Pancreas (tissue), 10 donors: ENCODE data around the gene SLIT1. TPM values are rescaled to one million over a fixed set of nuclear protein-coding genes. Genes with fewer than 3 reads are reported as not detected.

Source experiments
- ATAC-seq, 4 donors: fragments of 200-7000 bp; cut with Tn5 transposase; one replicate each; pipeline versions ENCODE4 v1.8.0 to v1.9.1; 2020; ENCODE audit warnings: mild to moderate bottlenecking in 4 of 4, moderate library complexity in 4 of 4
- DNase-seq, 6 donors: peaks; one replicate each; pipeline ENCODE4 v3.0.0-alpha.2; 2020
- FAIRE-seq: peaks from 2 replicates; lab custom pipeline; 2012; peaks lifted over from hg19 to GRCh38; lab: Jason Lieb, UNC
- H3K27ac ChIP-seq, 4 donors: fragments of 200-600 bp; sonication (generic); 1 replicate in 3 of 4; 2 replicates in 1 of 4; pipeline versions ENCODE4 v1.5.0 to v1.8.0; 2020
- H3K27me3 ChIP-seq, 4 donors: fragments of 200-600 bp; one replicate each; pipeline ENCODE4 v1.8.0; 2021
- H3K36me3 ChIP-seq, 3 donors: fragments of 200-600 bp; sonication (generic) in 1 of 3; one replicate each; pipeline versions ENCODE4 v1.5.0 to v1.8.0; 2020 to 2021
- H3K4me1 ChIP-seq, 3 donors: fragments of 200-600 bp; one replicate each; pipeline ENCODE4 v1.8.0; 2021
- H3K4me3 ChIP-seq, 4 donors: fragments of 200-600 bp; sonication (generic) in 2 of 4; one replicate each; pipeline versions ENCODE4 v1.5.0 to v1.8.0; 2020 to 2021
- H3K9me3 ChIP-seq, 4 donors: fragments of 200-600 bp; one replicate each; pipeline ENCODE4 v1.8.0; 2021
- CTCF ChIP-seq, 4 donors: fragments of 200-600 bp; sonication (generic) in 3 of 4; IDR thresholded peaks; one replicate each; pipeline versions ENCODE4 v1.5.0 to v1.8.0; 2021; ENCODE audit warnings: antibody characterized with exemption in 4 of 4
- WGBS, 2 donors: extraction: QIAGEN DNeasy Blood & Tissue Kit; methylation state at CpG; one replicate each; pipeline ENCODE4 v1.1.7; 2013; 5-methylcytosine and 5-hydroxymethylcytosine counted together
- intact Hi-C, 3 donors: fragments of 100-400 bp; cut with DNase I; formaldehyde crosslinking; loops; one replicate each; pipeline versions ENCODE4 v1.11.1 to v1.14.2; 2022
- polyA plus RNA-seq, 2 donors: library from polyadenylated mRNA; stranded (reverse); fragments of 200-250 nt; gene quantifications; one replicate each; pipeline ENCODE4 v1.2.3, GENCODE V29; 2013
- total RNA-seq, 6 donors: library from RNA; stranded (reverse); fragmentation: NEBNext Ultra II Directional in 4 of 6; extraction: Animal tissue kit (Norgen Biotek cat#: 25700) in 4 of 6; gene quantifications; one replicate each; pipeline versions ENCODE4 v1.2.1 to v1.2.4, GENCODE V29; 2021 to 2023
- donor health status: healthy with polysubstance abuse.
- donor health status: DM: no; HTN: no; CAD: no; lungs with moderate emphysema.
- donor health status: DM: no; HTN: no; CAD: no.
- donor health status: control.
- donor health status: control.
- donor health status: Bipolar disorder and iron deficiency.
- donor health status: DM: yes; HTN: yes; CAD: no.
- donor health status: DM: no; HTN: no; CAD: no.
- donor health status: DM: no; HTN: no; CAD: no.
- donor health status: DM: yes; HTN: yes; CAD: no.

SLIT1 gene
- total and polyA plus RNA-seq, 8 donors: 0.23 to 2.8 (median 0.89) TPM

GRCh38 chr10:97207131-97207530 lies 21.4 kb upstream of the SLIT1 start:
- DNase-seq (no peak), ATAC-seq (no peak), FAIRE-seq (no peak)
- Histone ChIP-seq H3K4me3 (no peak overlapping the region), H3K36me3 (no peaks in the 10 kb centered on the region), H3K4me1 (no peaks in the 10 kb centered on the region), H3K27ac (no peak overlapping the region), H3K27me3 (no peaks in the 10 kb centered on the region), H3K9me3 (no peaks in the 10 kb centered on the region)
- intact Hi-C loops: no loop called here
- no peak for TF ChIP-seq CTCF (IDR thresholded peaks at IDR 0.05)
- 70 to 86% methylated on average over 6 of the region's 6 CpGs for WGBS, 2 donors

- DNase-seq (no peak), ATAC-seq (no peak), FAIRE-seq (no peak)
- Histone ChIP-seq H3K36me3 (no peaks in the 10 kb centered on the region), H3K27me3 (no peaks in the 10 kb centered on the region), H3K9me3 (no peaks in the 10 kb centered on the region), H3K27ac (no peak overlapping the region), H3K4me1 (no peaks in the 10 kb centered on the region), H3K4me3 (no peak overlapping the region)
- TF ChIP-seq CTCF (IDR thresholded peaks at IDR 0.05): no peak
- WGBS, 2 donors: 79 to 82% methylated on average over 14 of the region's 14 CpGs
- intact Hi-C loops: no loop called here
These were observed 19.3 kb upstream of the SLIT1 start for GRCh38 chr10:97204826-97205679.

- no peaks in the 10 kb centered on the region for H3K27me3 ChIP-seq
- no peak for TF ChIP-seq CTCF (IDR thresholded peaks at IDR 0.05)
- 78 to 89% methylated on average over 7 of the region's 7 CpGs for WGBS, 2 donors
- no peak overlapping the region for H3K4me3 ChIP-seq
- ATAC-seq (no peak), FAIRE-seq (no peak), DNase-seq (no peak)
- no peaks in the 10 kb centered on the region for H3K9me3 ChIP-seq
- no peaks in the 10 kb centered on the region for H3K36me3 ChIP-seq
- no peaks in the 10 kb centered on the region for H3K4me1 ChIP-seq
- intact Hi-C loops: no loop called here
- no peak overlapping the region for H3K27ac ChIP-seq
These were observed 17.5 kb upstream of the SLIT1 start for GRCh38 chr10:97203220-97203619.

GRCh38 chr10:97200616-97201015 lies 14.9 kb upstream of the SLIT1 start:
- Histone ChIP-seq H3K9me3 (no peaks in the 10 kb centered on the region), H3K27ac (no peak overlapping the region), H3K4me1 (no peaks in the 10 kb centered on the region), H3K27me3 (no peaks in the 10 kb centered on the region), H3K36me3 (no peaks in the 10 kb centered on the region), H3K4me3 (no peak overlapping the region)
- ATAC-seq (no peak), FAIRE-seq (no peak), DNase-seq (no peak)
- 42 to 66% methylated on average over 6 of the region's 6 CpGs for WGBS, 2 donors
- TF ChIP-seq CTCF (IDR thresholded peaks at IDR 0.05): no peak
- intact Hi-C loops: no loop called here

- Histone ChIP-seq H3K4me3 (no peak overlapping the region), H3K27me3 (peaks cover 0 to 12% (median 3%) of the 10 kb centered on the region in 4 donors), H3K36me3 (no peaks in the 10 kb centered on the region), H3K27ac (no peak overlapping the region), H3K4me1 (no peaks in the 10 kb centered on the region), H3K9me3 (no peaks in the 10 kb centered on the region)
- no peak for DNase-seq
- no peak for FAIRE-seq
- TF ChIP-seq CTCF (IDR thresholded peaks at IDR 0.05): no peak
- ATAC-seq: no peak
- intact Hi-C loops: no loop called here
- 41 to 62% methylated on average over 3 of the region's 3 CpGs for WGBS, 2 donors
These were observed 13.4 kb upstream of the SLIT1 start for GRCh38 chr10:97199152-97199551.
